K562 (cell line): ENCODE measurements around the gene MOB1A. TPM values are rescaled to one million over a fixed set of nuclear protein-coding genes. Genes with fewer than 3 reads are reported as not detected.

Experiments used
- CHD4 ChIP-seq: fragments of 200-600 bp; sonication (generic); IDR thresholded peaks from 3 replicates; pipeline ENCODE4 v1.6.1; 2012; ENCODE audit warnings: low read depth, mild to moderate bottlenecking, mixed read lengths, low read length, inconsistent platforms; ENCODE audit not compliant: insufficient read depth, insufficient replicate concordance, poor library complexity, severe bottlenecking
- HNRNPUL1 ChIP-seq: fragments of 200-400 bp; formaldehyde crosslinking; IDR thresholded peaks from 2 replicates; pipeline ENCODE4 v1.6.1; 2017; ENCODE audit warnings: low read length
- KLF1 ChIP-seq: fragments of 450-650 bp; IDR thresholded peaks from 2 replicates; pipeline ENCODE4 v1.6.1; 2016; ENCODE audit warnings: missing genetic modification characterization, missing compliant biosample characterization
- MTA3 ChIP-seq: fragments of 450-650 bp; formaldehyde crosslinking; IDR thresholded peaks from 2 replicates; pipeline ENCODE4 v1.6.1; 2017; ENCODE audit warnings: mild to moderate bottlenecking, borderline replicate concordance
- MYC ChIP-seq, 2 experiments: fragments of 250-450 bp in 1 of 2; sonication (Bioruptor Pico) in 1 of 2; IDR thresholded peaks; 2 replicates each; pipeline versions ENCODE4 v1.5.1 to v1.6.1; 2012 to 2021; ENCODE audit warnings: low read depth in 2 of 2, borderline replicate concordance in 1 of 2, improper control_type of control experiment in 1 of 2, low read length in 1 of 2, mild to moderate bottlenecking in 1 of 2, moderate library complexity in 1 of 2
- PRDM10 ChIP-seq: fragments of 450-650 bp; IDR thresholded peaks from 2 replicates; pipeline ENCODE4 v1.6.1; 2018; ENCODE audit not compliant: partially characterized antibody
- SP2 ChIP-seq: IDR thresholded peaks from 2 replicates; pipeline ENCODE4 v1.6.1; 2011; ENCODE audit warnings: mild to moderate bottlenecking, low read depth, low read length, moderate library complexity; ENCODE audit not compliant: poor library complexity, severe bottlenecking; ENCODE audit errors: extremely low read depth
- U2AF1 ChIP-seq: fragments of 200-400 bp; formaldehyde crosslinking; optimal IDR thresholded peaks from 2 replicates; pipeline ENCODE3; 2017; ENCODE audit warnings: mild to moderate bottlenecking, low read depth, low read length, moderate library complexity
- USF2 ChIP-seq: sonication (generic); formaldehyde crosslinking; IDR thresholded peaks from 2 replicates; pipeline ENCODE4 v1.5.0; 2020; ENCODE audit warnings: missing genetic modification reagents
- ZBTB26 ChIP-seq: fragments of 450-650 bp; formaldehyde crosslinking; IDR thresholded peaks from 2 replicates; pipeline ENCODE4 v1.4.0; 2022; ENCODE audit warnings: missing genetic modification characterization
- ZBTB8A ChIP-seq: fragments of 450-650 bp; IDR thresholded peaks from 2 replicates; pipeline ENCODE4 v1.6.1; 2018; ENCODE audit warnings: mild to moderate bottlenecking, moderate library complexity; ENCODE audit not compliant: partially characterized antibody
- ZZZ3 ChIP-seq: fragments of 450-650 bp; IDR thresholded peaks from 2 replicates; pipeline ENCODE4 v1.6.1; 2016; ENCODE audit warnings: antibody characterized with exemption, mild to moderate bottlenecking, moderate library complexity
- polyA plus RNA-seq, 8 experiments: library from polyadenylated mRNA; depleted of rRNA in 4 of 8; stranded (reverse) in 5 of 8; unstranded in 3 of 8; fragments of >200 nt; fragmentation: Nextera tagmentation in 2 of 8; fragmentation: Illumina TruSeq in 1 of 8; extraction: Ambion mirVana in 2 of 8; extraction: Trizol in 1 of 8; gene quantifications; 2 replicates each; pipeline versions ENCODE4 v1.2.1 to v1.2.3, GENCODE V29; 2011 to 2014; ENCODE audit warnings: inconsistent platforms in 1 of 8, missing spikeins in 1 of 8
- total RNA-seq, 7 experiments: library from RNA; depleted of rRNA in 6 of 7; stranded (reverse); fragments of >200 nt in 6 of 7; fragmentation: Illumina TruSeq in 2 of 7; extraction: Trizol in 2 of 7; gene quantifications; 2 replicates each; pipeline versions ENCODE4 v1.2.1 to v1.2.3, GENCODE V29; 2011 to 2021; ENCODE audit warnings: low replicate concordance in 1 of 7
- TF ChIP-seq, protein P1 (sequence below): fragments of 450-650 bp; IDR thresholded peaks from 2 replicates; pipeline ENCODE4 v1.6.1; 2017; ENCODE audit warnings: antibody characterized with exemption, mild to moderate bottlenecking
- TF ChIP-seq, protein P2 (sequence below): sonication (generic); formaldehyde crosslinking; IDR thresholded peaks from 2 replicates; pipeline ENCODE4 v1.9.0; 2022; ENCODE audit warnings: mild to moderate bottlenecking, missing genetic modification reagents

MOB1A gene
- total and polyA plus RNA-seq, 9 of the 15 experiments (the other 6 are each of a cell fraction or from before 2014, with no cell fraction given) = 24.8 to 100 (median 60.2) TPM

DNA sequence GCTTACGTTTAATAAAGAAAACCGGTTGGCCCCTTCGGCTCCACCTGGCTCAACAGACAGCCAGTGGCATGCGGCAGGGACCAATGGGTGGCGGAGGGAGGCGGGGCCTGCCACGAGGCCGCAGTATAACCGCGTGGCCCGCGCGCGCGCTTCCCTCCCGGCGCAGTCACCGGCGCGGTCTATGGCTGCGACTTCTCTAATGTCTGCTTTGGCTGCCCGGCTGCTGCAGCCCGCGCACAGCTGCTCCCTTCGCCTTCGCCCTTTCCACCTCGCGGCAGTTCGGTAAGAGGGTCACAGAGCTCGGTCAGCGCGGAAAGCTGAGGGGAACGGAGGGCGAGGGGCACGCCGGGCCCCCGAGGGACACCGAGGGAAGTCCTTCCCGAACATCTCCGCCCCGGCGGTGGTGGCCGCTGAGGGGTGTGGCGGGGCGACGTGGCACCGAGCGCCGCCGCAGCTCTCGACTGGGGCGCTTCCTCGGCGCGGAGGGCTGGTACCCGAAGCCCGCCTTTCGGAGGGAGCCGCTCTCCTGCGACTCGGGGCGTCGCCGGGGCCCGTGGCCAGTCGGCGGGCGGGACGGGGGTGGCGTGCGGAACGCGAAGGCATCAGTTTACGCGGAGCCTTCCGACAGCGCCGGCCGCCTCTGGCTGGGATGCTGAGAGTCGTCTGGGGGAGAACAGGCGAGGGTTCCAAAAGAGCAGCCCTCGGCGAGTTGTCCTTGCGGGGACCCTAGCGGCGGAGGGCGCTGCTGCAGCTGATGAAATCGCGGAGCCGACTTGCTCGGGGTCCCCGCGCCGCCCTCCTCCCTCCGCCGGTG is 20.0 kb upstream of the MOB1A start, which contains the start of gene MTHFD2 (continued):
- TF ChIP-seq, protein P1, sequence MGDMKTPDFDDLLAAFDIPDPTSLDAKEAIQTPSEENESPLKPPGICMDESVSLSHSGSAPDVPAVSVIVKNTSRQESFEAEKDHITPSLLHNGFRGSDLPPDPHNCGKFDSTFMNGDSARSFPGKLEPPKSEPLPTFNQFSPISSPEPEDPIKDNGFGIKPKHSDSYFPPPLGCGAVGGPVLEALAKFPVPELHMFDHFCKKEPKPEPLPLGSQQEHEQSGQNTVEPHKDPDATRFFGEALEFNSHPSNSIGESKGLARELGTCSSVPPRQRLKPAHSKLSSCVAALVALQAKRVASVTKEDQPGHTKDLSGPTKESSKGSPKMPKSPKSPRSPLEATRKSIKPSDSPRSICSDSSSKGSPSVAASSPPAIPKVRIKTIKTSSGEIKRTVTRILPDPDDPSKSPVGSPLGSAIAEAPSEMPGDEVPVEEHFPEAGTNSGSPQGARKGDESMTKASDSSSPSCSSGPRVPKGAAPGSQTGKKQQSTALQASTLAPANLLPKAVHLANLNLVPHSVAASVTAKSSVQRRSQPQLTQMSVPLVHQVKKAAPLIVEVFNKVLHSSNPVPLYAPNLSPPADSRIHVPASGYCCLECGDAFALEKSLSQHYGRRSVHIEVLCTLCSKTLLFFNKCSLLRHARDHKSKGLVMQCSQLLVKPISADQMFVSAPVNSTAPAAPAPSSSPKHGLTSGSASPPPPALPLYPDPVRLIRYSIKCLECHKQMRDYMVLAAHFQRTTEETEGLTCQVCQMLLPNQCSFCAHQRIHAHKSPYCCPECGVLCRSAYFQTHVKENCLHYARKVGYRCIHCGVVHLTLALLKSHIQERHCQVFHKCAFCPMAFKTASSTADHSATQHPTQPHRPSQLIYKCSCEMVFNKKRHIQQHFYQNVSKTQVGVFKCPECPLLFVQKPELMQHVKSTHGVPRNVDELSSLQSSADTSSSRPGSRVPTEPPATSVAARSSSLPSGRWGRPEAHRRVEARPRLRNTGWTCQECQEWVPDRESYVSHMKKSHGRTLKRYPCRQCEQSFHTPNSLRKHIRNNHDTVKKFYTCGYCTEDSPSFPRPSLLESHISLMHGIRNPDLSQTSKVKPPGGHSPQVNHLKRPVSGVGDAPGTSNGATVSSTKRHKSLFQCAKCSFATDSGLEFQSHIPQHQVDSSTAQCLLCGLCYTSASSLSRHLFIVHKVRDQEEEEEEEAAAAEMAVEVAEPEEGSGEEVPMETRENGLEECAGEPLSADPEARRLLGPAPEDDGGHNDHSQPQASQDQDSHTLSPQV = peak; percentile 38; the same call in 1 of the 2 replicates
- TF ChIP-seq MYC (IDR thresholded peaks at IDR 0.05; ENCODE audit: low read depth, low read length) (peak; percentile 100), MYC (CRISPR knock-in tag; IDR thresholded peaks at IDR 0.05; ENCODE audit: borderline replicate concordance, low read depth) (peak; percentile 99), MTA3 (peak; percentile 98), SP2 (peak; percentile 63), HNRNPUL1 (no peak), U2AF1 (peak; percentile 99), PRDM10 (no peak), ZZZ3 (no peak), KLF1 (tag) (peak; percentile 77), ZBTB8A (no peak), ZBTB26 (CRISPR knock-in tag) (peak; percentile 48; the same call in 1 of the 2 replicates), USF2 (CRISPR knock-in tag) (peak; percentile 72), CHD4 (no peak)
- TF ChIP-seq, protein P2, sequence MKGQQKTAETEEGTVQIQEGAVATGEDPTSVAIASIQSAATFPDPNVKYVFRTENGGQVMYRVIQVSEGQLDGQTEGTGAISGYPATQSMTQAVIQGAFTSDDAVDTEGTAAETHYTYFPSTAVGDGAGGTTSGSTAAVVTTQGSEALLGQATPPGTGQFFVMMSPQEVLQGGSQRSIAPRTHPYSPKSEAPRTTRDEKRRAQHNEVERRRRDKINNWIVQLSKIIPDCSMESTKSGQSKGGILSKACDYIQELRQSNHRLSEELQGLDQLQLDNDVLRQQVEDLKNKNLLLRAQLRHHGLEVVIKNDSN (CRISPR knock-in tag) = peak; percentile 81
